HepG2 (cell line): ENCODE results near the gene EMILIN1. TPM values are rescaled to one million over a fixed set of nuclear protein-coding genes. Genes with fewer than 3 reads are reported as not detected.

ENCODE experiments used
- BHLHE40 ChIP-seq: IDR thresholded peaks from 2 replicates; pipeline ENCODE4 v1.6.1; 2011; ENCODE audit warnings: low read length, improper control_type of control experiment
- CHD4 ChIP-seq: fragments of 200-600 bp; sonication (generic); IDR thresholded peaks from 2 replicates; pipeline ENCODE4 v1.7.0; 2017; ENCODE audit warnings: mild to moderate bottlenecking, low read length, borderline replicate concordance
- DPF2 ChIP-seq: sonication (generic); formaldehyde crosslinking; IDR thresholded peaks from 2 replicates; pipeline ENCODE4 v1.4.0; 2020; ENCODE audit warnings: mild to moderate bottlenecking, low read depth, missing genetic modification reagents, borderline replicate concordance
- ETS1 ChIP-seq: sonication (generic); formaldehyde crosslinking; IDR thresholded peaks from 2 replicates; pipeline ENCODE4 v1.4.0; 2020; ENCODE audit warnings: missing genetic modification reagents
- HOXA3 ChIP-seq: sonication (generic); formaldehyde crosslinking; IDR thresholded peaks from 2 replicates; pipeline ENCODE4 v1.5.0; 2020; ENCODE audit warnings: missing genetic modification reagents
- IRF9 ChIP-seq: sonication (generic); formaldehyde crosslinking; IDR thresholded peaks from 2 replicates; pipeline ENCODE4 v1.8.0; 2022; ENCODE audit warnings: missing genetic modification reagents, mild to moderate bottlenecking, borderline replicate concordance
- KLF11 ChIP-seq: IDR thresholded peaks from 2 replicates; pipeline ENCODE4 v1.6.1; 2016; ENCODE audit warnings: missing compliant biosample characterization
- NCOA2 ChIP-seq: sonication (generic); formaldehyde crosslinking; IDR thresholded peaks from 2 replicates; pipeline ENCODE4 v1.8.0; 2022; ENCODE audit warnings: inconsistent platforms
- NFE2 ChIP-seq: sonication (generic); formaldehyde crosslinking; IDR thresholded peaks from 2 replicates; pipeline ENCODE4 v1.4.0; 2020; ENCODE audit warnings: missing genetic modification reagents
- ZBTB26 ChIP-seq: IDR thresholded peaks from 2 replicates; pipeline ENCODE4 v1.6.1; 2016; ENCODE audit warnings: missing compliant biosample characterization, missing genetic modification reagents, borderline replicate concordance
- ZKSCAN1 ChIP-seq: fragments of 150-350 bp; IDR thresholded peaks from 2 replicates; pipeline ENCODE4 v1.6.1; 2014; ENCODE audit warnings: low read length
- ZNF501 ChIP-seq: sonication (generic); formaldehyde crosslinking; IDR thresholded peaks from 2 replicates; pipeline ENCODE4 v1.5.1; 2020; ENCODE audit warnings: mild to moderate bottlenecking, moderate library complexity, missing genetic modification reagents
- ZNF546 ChIP-seq: sonication (generic); formaldehyde crosslinking; conservative IDR thresholded peaks from 2 replicates; pipeline ENCODE4 v1.8.1; 2023; ENCODE audit warnings: mild to moderate bottlenecking, missing genetic modification reagents
- ZNF83 ChIP-seq: sonication (generic); formaldehyde crosslinking; IDR thresholded peaks from 2 replicates; pipeline ENCODE4 v1.4.0; 2020; ENCODE audit warnings: missing genetic modification reagents, mild to moderate bottlenecking, borderline replicate concordance
- polyA plus RNA-seq, 8 experiments: library from polyadenylated mRNA; depleted of rRNA in 3 of 8; stranded (reverse) in 7 of 8; unstranded in 1 of 8; fragments of >200 nt; fragmentation: Illumina TruSeq in 4 of 8; extraction: Trizol in 4 of 8; gene quantifications; 2 replicates each; pipeline versions ENCODE4 v1.2.1 to v1.2.3, GENCODE V29; 2011 to 2016; ENCODE audit warnings: low read depth in 4 of 8, missing spikeins in 1 of 8, mixed read lengths in 1 of 8; ENCODE audit not compliant: insufficient read depth in 1 of 8
- total RNA-seq, 5 experiments: library from RNA; depleted of rRNA; stranded (reverse); fragments of >200 nt; fragmentation: Illumina TruSeq; extraction: Trizol; gene quantifications; 2 replicates each; pipeline ENCODE4 v1.2.3, GENCODE V29; 2016; ENCODE audit warnings: low read depth in 1 of 5
- TF ChIP-seq, protein P1 (sequence below): sonication (generic); formaldehyde crosslinking; IDR thresholded peaks from 2 replicates; pipeline ENCODE4 v1.5.0; 2020; ENCODE audit warnings: missing genetic modification reagents
- TF ChIP-seq, protein P2 (sequence below): IDR thresholded peaks from 2 replicates; pipeline ENCODE4 v1.6.1; 2016; ENCODE audit warnings: missing biosample characterization, missing genetic modification reagents, low read depth
- TF ChIP-seq, protein P3 (sequence below): sonication (generic); formaldehyde crosslinking; IDR thresholded peaks from 2 replicates; pipeline ENCODE4 v1.4.0; 2020; ENCODE audit warnings: mild to moderate bottlenecking, missing genetic modification reagents

EMILIN1 gene
- total and polyA plus RNA-seq, 2 of the 13 experiments (the other 11 are each of a cell fraction or from before 2014, with no cell fraction given) = 8.1 to 9.7 TPM

DNA sequence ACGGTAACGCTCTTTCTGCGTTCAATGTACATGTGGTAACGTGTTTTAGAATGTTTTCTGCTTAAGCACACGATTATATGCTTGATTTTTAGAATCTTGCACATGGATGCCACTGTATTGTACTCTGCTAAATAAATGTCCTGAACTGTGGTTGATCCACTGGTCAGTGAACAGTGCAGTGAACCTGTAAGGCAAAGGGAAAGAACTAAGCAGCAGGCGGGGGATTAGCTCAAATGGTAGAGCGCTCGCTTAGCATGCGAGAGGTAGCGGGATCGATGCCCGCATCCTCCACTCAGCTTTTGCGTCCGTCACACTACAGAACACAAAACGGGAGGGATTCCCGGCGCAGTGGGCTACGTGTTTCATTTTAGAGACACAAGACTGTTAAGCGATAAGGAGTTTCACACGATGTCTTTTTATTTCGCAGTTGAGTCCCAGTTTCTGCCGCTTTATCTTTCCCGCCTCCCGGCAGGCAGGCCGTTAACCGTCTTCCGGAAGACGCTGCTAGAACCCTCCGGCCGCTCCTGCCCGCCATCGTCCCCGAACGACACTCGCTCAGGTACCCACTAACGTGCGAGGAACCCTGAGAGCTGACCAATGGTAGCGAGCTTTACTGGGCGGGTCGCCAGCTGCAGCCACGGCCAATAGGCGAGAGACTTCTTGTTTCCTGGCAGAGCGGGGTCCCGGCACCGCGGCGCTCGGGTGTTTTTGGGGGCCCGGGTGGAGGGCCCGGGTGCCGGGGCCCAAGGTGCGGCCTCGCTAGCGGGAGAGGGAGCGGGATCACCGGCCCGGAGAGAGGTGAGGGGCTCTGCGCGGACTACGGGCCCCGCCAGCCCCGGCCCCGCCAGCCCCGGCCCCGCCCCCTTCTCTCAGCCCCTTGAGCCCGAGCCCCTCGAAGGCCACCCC is 27.2 kb upstream of the EMILIN1 start, which contains the start of gene AGBL5 (continued):
- TF ChIP-seq NFE2 (CRISPR knock-in tag) = peak; percentile 9; the same call in 1 of the 2 replicates
- TF ChIP-seq, protein P1, sequence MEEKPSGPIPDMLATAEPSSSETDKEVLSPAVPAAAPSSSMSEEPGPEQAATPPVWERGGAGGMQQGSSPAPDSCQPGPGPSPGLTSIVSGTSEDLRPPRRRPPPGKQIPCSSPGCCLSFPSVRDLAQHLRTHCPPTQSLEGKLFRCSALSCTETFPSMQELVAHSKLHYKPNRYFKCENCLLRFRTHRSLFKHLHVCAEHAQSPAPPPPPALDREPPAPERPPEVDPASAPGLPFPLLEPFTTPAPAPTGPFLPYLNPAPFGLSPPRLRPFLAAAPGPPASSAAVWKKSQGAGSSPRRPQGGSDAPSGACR (CRISPR knock-in tag) = peak; percentile 93; the same call in 1 of the 2 replicates
- no peak; the same call in 1 of the 2 replicates for TF ChIP-seq IRF9
- no peak for TF ChIP-seq BHLHE40
- peak; percentile 92; the same call in 1 of the 2 replicates for TF ChIP-seq ZNF546 (CRISPR knock-in tag)
- TF ChIP-seq NCOA2 (CRISPR knock-in tag) = peak; percentile 57; the same call in 1 of the 2 replicates
- peak; percentile 96; the same call in 1 of the 2 replicates for TF ChIP-seq CHD4
- no peak; the same call in 1 of the 2 replicates for TF ChIP-seq ZNF83 (CRISPR knock-in tag)
- TF ChIP-seq ETS1 (CRISPR knock-in tag) = peak; percentile 90; the same call in 1 of the 2 replicates
- TF ChIP-seq ZNF501 = peak; percentile 96
- TF ChIP-seq HOXA3 = peak; percentile 90
- TF ChIP-seq ZBTB26 (CRISPR knock-in tag) = peak; percentile 90
- TF ChIP-seq DPF2 = no peak
- TF ChIP-seq, protein P2, sequence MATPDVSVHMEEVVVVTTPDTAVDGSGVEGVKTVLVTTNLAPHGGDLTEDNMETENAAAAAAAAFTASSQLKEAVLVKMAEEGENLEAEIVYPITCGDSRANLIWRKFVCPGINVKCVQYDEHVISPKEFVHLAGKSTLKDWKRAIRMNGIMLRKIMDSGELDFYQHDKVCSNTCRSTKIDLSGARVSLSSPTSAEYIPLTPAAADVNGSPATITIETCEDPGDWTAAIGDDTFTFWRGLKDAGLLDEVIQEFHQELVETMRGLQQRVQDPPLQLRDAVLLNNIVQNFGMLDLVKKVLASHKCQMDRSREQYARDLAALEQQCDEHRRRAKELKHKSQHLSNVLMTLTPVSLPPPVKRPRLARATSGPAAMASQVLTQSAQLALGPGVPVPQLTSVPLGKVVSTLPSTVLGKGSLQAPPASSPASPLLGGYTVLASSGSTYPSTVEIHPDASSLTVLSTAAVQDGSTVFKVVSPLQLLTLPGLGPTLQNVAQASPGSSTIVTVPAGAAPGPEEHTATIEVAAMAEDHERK (CRISPR knock-in tag) = 0 out of 2 replicates have a peak, but pooled peaks have one; percentile 35
- peak; percentile 96 for TF ChIP-seq KLF11
- TF ChIP-seq, protein P3, sequence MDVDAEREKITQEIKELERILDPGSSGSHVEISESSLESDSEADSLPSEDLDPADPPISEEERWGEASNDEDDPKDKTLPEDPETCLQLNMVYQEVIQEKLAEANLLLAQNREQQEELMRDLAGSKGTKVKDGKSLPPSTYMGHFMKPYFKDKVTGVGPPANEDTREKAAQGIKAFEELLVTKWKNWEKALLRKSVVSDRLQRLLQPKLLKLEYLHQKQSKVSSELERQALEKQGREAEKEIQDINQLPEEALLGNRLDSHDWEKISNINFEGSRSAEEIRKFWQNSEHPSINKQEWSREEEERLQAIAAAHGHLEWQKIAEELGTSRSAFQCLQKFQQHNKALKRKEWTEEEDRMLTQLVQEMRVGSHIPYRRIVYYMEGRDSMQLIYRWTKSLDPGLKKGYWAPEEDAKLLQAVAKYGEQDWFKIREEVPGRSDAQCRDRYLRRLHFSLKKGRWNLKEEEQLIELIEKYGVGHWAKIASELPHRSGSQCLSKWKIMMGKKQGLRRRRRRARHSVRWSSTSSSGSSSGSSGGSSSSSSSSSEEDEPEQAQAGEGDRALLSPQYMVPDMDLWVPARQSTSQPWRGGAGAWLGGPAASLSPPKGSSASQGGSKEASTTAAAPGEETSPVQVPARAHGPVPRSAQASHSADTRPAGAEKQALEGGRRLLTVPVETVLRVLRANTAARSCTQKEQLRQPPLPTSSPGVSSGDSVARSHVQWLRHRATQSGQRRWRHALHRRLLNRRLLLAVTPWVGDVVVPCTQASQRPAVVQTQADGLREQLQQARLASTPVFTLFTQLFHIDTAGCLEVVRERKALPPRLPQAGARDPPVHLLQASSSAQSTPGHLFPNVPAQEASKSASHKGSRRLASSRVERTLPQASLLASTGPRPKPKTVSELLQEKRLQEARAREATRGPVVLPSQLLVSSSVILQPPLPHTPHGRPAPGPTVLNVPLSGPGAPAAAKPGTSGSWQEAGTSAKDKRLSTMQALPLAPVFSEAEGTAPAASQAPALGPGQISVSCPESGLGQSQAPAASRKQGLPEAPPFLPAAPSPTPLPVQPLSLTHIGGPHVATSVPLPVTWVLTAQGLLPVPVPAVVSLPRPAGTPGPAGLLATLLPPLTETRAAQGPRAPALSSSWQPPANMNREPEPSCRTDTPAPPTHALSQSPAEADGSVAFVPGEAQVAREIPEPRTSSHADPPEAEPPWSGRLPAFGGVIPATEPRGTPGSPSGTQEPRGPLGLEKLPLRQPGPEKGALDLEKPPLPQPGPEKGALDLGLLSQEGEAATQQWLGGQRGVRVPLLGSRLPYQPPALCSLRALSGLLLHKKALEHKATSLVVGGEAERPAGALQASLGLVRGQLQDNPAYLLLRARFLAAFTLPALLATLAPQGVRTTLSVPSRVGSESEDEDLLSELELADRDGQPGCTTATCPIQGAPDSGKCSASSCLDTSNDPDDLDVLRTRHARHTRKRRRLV (CRISPR knock-in tag) = no peak; the same call in 1 of the 2 replicates
- no peak; the same call in 1 of the 2 replicates for TF ChIP-seq ZKSCAN1
